Keratinocyte (primary cell): ENCODE measurements around the gene DOCK11.

Experiments used
- CTCF ChIP-seq, 3 experiments: IDR thresholded peaks in 1 of 3; conservative IDR thresholded peaks in 1 of 3; optimal IDR thresholded peaks in 1 of 3; 2 replicates in 2 of 3; 3 replicates in 1 of 3; pipeline versions ENCODE3 to v1.5.1; 2011; ENCODE audit warnings: low read length in 3 of 3, mild to moderate bottlenecking in 3 of 3, moderate library complexity in 2 of 3, control low read depth in 1 of 3, inconsistent platforms in 1 of 3; ENCODE audit not compliant: insufficient read depth in 2 of 3; ENCODE audit errors: extremely low read depth in 1 of 3
- EZH2 ChIP-seq: IDR thresholded peaks from one replicate; pipeline ENCODE4 v1.6.1; 2012; ENCODE audit warnings: inconsistent platforms, mild to moderate bottlenecking, low read length, moderate library complexity

DNA sequence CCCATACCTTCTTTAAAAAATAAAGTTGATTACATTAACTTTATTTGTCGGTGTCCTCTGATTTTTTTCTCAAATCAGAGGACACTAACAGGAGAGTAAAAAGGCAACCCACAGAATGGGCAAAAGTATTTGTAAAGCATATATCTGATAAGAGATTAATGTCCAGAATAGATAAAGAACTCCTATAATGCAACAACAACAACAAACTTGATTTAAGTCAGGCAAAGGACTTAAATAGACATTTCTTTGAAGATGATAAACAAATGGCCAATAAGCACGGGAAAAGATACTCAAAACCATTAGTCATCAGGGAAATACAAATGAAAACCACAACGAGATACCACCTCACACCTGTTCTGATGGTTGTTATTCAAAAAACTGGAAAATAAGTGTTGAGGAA is 28.7 kb downstream of the DOCK11 start:
- no peak for TF ChIP-seq CTCF (optimal IDR thresholded peaks at IDR 0.05 in 1 of 3, IDR thresholded peaks at IDR 0.05 in 1 of 3, conservative IDR thresholded peaks at IDR 0.05 in 1 of 3; ENCODE audit: extremely low read depth in 1 of 3, insufficient read depth in 2 of 3, low read length in 3 of 3)
- no peak for TF ChIP-seq EZH2
